Fibroblast of lung (primary cell): Measurements from ENCODE around the gene TPRKB. TPM values are rescaled to one million over a fixed set of nuclear protein-coding genes. Genes with fewer than 3 reads are reported as not detected.
"Not testable (repeated sequence)": the region's sequence is repeated elsewhere in the genome, so short reads cannot be mapped to it uniquely, and the experiment has no call there.

Experiments used
- DNase-seq, 2 donors: peaks; one replicate each; pipeline versions ENCODE4 v3.0.0 to v3.0.0-alpha.2; 2010; ENCODE audit warnings: low read depth in 2 of 2
- H2AFZ ChIP-seq: 2 replicates; pipeline ENCODE4 v1.5.1; 2012; ENCODE audit warnings: low read length, control low read depth, inconsistent platforms
- H3K27ac ChIP-seq: 2 replicates; pipeline ENCODE4 v1.5.1; 2011; ENCODE audit warnings: low read length, control low read depth; ENCODE audit not compliant: insufficient read depth
- H3K27me3 ChIP-seq: 2 replicates; pipeline ENCODE4 v1.5.1; 2011; ENCODE audit warnings: mild to moderate bottlenecking, low read length; ENCODE audit not compliant: control insufficient read depth, insufficient read depth
- H3K36me3 ChIP-seq: 2 replicates; pipeline ENCODE4 v1.5.1; 2011; ENCODE audit warnings: low read length; ENCODE audit not compliant: control insufficient read depth, insufficient read depth
- H3K4me1 ChIP-seq: 2 replicates; pipeline ENCODE4 v1.5.1; 2011; ENCODE audit warnings: low read length; ENCODE audit not compliant: control insufficient read depth, insufficient read depth; ENCODE audit errors: extremely low read depth
- H3K4me2 ChIP-seq: 2 replicates; pipeline ENCODE4 v1.5.1; 2011; ENCODE audit warnings: low read length, control low read depth; ENCODE audit not compliant: insufficient read depth; ENCODE audit errors: extremely low read depth
- H3K4me3 ChIP-seq, 4 experiments: fragments of 200-600 bp in 1 of 4; sonication (generic) in 1 of 4; replicated peaks in 1 of 4; 2 replicates each; pipeline ENCODE4 v1.5.1; 2011 to 2016; ENCODE audit warnings: low read length in 4 of 4, low read depth in 3 of 4, mild to moderate bottlenecking in 3 of 4, control low read depth in 2 of 4, inconsistent platforms in 1 of 4, mixed read lengths in 1 of 4; ENCODE audit not compliant: insufficient read depth in 1 of 4; ENCODE audit errors: control extremely low read depth in 1 of 4
- H3K79me2 ChIP-seq: 2 replicates; pipeline ENCODE4 v1.5.1; 2012; ENCODE audit warnings: mild to moderate bottlenecking, low read length, inconsistent platforms; ENCODE audit not compliant: control insufficient read depth, insufficient read depth
- H3K9ac ChIP-seq: 2 replicates; pipeline ENCODE4 v1.5.1; 2011; ENCODE audit warnings: mild to moderate bottlenecking, low read length, control low read depth; ENCODE audit not compliant: insufficient read depth
- H3K9me3 ChIP-seq: 2 replicates; pipeline ENCODE4 v1.5.1; 2012; ENCODE audit warnings: low read depth, low read length; ENCODE audit not compliant: control insufficient read depth, insufficient read depth
- H4K20me1 ChIP-seq: 2 replicates; pipeline ENCODE4 v1.5.1; 2011; ENCODE audit warnings: low read length; ENCODE audit not compliant: control insufficient read depth, insufficient read depth; ENCODE audit errors: extremely low read depth
- CTCF ChIP-seq, 2 donors: IDR thresholded peaks in 1 of 2; conservative IDR thresholded peaks in 1 of 2; 1 replicate in 1 of 2; 2 replicates in 1 of 2; pipeline ENCODE4 v1.5.1; 2011 to 2012; ENCODE audit warnings: low read length in 2 of 2, control low read depth in 1 of 2, inconsistent platforms in 1 of 2, low read depth in 1 of 2, mild to moderate bottlenecking in 1 of 2
- EZH2 ChIP-seq: IDR thresholded peaks from 2 replicates; pipeline ENCODE4 v1.5.1; 2012; ENCODE audit warnings: low read length, control low read depth, mild to moderate bottlenecking; ENCODE audit errors: missing control alignments
- polyA plus RNA-seq, 2 donors: library from polyadenylated mRNA; depleted of rRNA in 1 of 2; stranded (reverse) in 1 of 2; unstranded in 1 of 2; fragments of >200 nt; gene quantifications; 2 replicates each; pipeline ENCODE4 v1.2.1, GENCODE V29; 2011 to 2012; ENCODE audit warnings: missing spikeins in 1 of 2
- total RNA-seq: library from RNA; depleted of rRNA; stranded (reverse); fragments of >200 nt; gene quantifications from 2 replicates; pipeline ENCODE4 v1.2.1, GENCODE V29; 2014

TPRKB gene
- total and polyA plus RNA-seq, 2 donors (not counting 1 experiment from before 2014, with no cell fraction given) = 16.5 to 26.8 TPM

- Histone ChIP-seq H2AFZ (peak within 1 kb of the TSS; percentile 100), H3K27ac (peak within 1 kb of the TSS; percentile 96), H3K4me1 (no peaks in the 10 kb centered on the region), H3K4me3 (peak within 1 kb of the TSS; percentile 68 to 100 (median 100)), H3K36me3 (no peaks in the 10 kb centered on the region), H3K9me3 (no peaks in the 10 kb centered on the region), H3K4me2 (peak within 1 kb of the TSS; percentile 85), H3K79me2 (peaks cover 21% of the 10 kb centered on the region), H3K27me3 (no peaks in the 10 kb centered on the region), H3K9ac (peak within 1 kb of the TSS; percentile 93), H4K20me1 (no peaks in the 10 kb centered on the region)
- TF ChIP-seq CTCF (conservative IDR thresholded peaks at IDR 0.05 in 1 of 2, IDR thresholded peaks at IDR 0.05 in 1 of 2; ENCODE audit: low read depth in 1 of 2, low read length in 2 of 2) (peak; percentile 93 to 96), EZH2 (no peak)
- peak; percentile 85 to 93 for DNase-seq
These were observed 42.5 kb upstream of the TPRKB start, which contains the start of gene DUSP11 for GRCh38 chr2:73779467-73780236. Gene DUSP11, minus strand, starts transcription at chr2:73780103. Its CDS starts 129 bp downstream, at chr2:73779974.

GRCh38 chr2:73778867-73779466, 41.8 kb upstream of the TPRKB start:
- H3K4me2 ChIP-seq = peak overlapping the region; percentile 85
- not testable (repeated sequence) for H3K27me3 ChIP-seq, H3K36me3 ChIP-seq, H3K4me1 ChIP-seq, DNase-seq, H4K20me1 ChIP-seq, H3K9me3 ChIP-seq
- peak overlapping the region; percentile 68 to 100 (median 100) for H3K4me3 ChIP-seq
- H3K27ac ChIP-seq = peak overlapping the region; percentile 96
- H2AFZ ChIP-seq = peak overlapping the region; percentile 100
- H3K79me2 ChIP-seq = peaks cover 21% of the 10 kb centered on the region
- H3K9ac ChIP-seq = peak overlapping the region; percentile 93

GRCh38 chr2:73776869-73777519, 39.8 kb upstream of the TPRKB start:
- Histone ChIP-seq H3K36me3 (peaks cover 2% of the 10 kb centered on the region), H3K4me3 (no peak overlapping the region), H3K4me1 (no peaks in the 10 kb centered on the region), H3K27me3 (no peaks in the 10 kb centered on the region), H3K9me3 (no peaks in the 10 kb centered on the region), H3K79me2 (peaks cover 21% of the 10 kb centered on the region), H3K4me2 (no peak overlapping the region), H4K20me1 (no peaks in the 10 kb centered on the region), H2AFZ (no peak overlapping the region), H3K27ac (no peak overlapping the region), H3K9ac (no peak overlapping the region)
- no peak for TF ChIP-seq EZH2
- TF ChIP-seq CTCF (conservative IDR thresholded peaks at IDR 0.05 in 1 of 2, IDR thresholded peaks at IDR 0.05 in 1 of 2; ENCODE audit: low read depth in 1 of 2, low read length in 2 of 2) = no peak
- peak; percentile 33 to 66 for DNase-seq
